SJSA1 (cell line): ENCODE results near the gene ASXL3. TPM values are rescaled to one million over a fixed set of nuclear protein-coding genes. Genes with fewer than 3 reads are reported as not detected.

Experiments used
- DNase-seq, 2 experiments: peaks; one replicate each; pipeline ENCODE4 v3.0.0-alpha.2; 2015 to 2020; ENCODE audit warnings: low spot score in 2 of 2, low read depth in 1 of 2
- H3K27ac ChIP-seq: fragments of 250-450 bp; sonication (Bioruptor Pico); 2 replicates; pipeline ENCODE4 v1.5.1; 2020; ENCODE audit warnings: mild to moderate bottlenecking, moderate library complexity
- H3K27me3 ChIP-seq: fragments of 250-450 bp; sonication (Bioruptor Pico); replicated peaks from 2 replicates; pipeline ENCODE4 v1.5.1; 2020; ENCODE audit warnings: mild to moderate bottlenecking, moderate library complexity
- H3K36me3 ChIP-seq: fragments of 250-450 bp; sonication (Bioruptor Pico); 2 replicates; pipeline ENCODE4 v1.5.1; 2020; ENCODE audit warnings: mild to moderate bottlenecking
- H3K4me1 ChIP-seq: fragments of 250-450 bp; sonication (Bioruptor Pico); replicated peaks from 2 replicates; pipeline ENCODE4 v1.6.1; 2021; ENCODE audit warnings: mild to moderate bottlenecking
- H3K4me3 ChIP-seq: fragments of 250-450 bp; sonication (Bioruptor Pico); 2 replicates; pipeline ENCODE4 v1.5.1; 2020; ENCODE audit warnings: mild to moderate bottlenecking
- H3K9me3 ChIP-seq: fragments of 250-450 bp; sonication (Bioruptor Pico); replicated peaks from 2 replicates; pipeline ENCODE4 v1.5.1; 2020; ENCODE audit warnings: mild to moderate bottlenecking
- total RNA-seq: library from RNA; depleted of rRNA; stranded (reverse); fragments of >200 nt; shearing (Covaris generic); gene quantifications from 2 replicates; pipeline ENCODE4 v1.2.3, GENCODE V29; 2014

The ASXL3 gene
- total RNA-seq, 1 experiment from 2014 or later: not detected

DNA sequence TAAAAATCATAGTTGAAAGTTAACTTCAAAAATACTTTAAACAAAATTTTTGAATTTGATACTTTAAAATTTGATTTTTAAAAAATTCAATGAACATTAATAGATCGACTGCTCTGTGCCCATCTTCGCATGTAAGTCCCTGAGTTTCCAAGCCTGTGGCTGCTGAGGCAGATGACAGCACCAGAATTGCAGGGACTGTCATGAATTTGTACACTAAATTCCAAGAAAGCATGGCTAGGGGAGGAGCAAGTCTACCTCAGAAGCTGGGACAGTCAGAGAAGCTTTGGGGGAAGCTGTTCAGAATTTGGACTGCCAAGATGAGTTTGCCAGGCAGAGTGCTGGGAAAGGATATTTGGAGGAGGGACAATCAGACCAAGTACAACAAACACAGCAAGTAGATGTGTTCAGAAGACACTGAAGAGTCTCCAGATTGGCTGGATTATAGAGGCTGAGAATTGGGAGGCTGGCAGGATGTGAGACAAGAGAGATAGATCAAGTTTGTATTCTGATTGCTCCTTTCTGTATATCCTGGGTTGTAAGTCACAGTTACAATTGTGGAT is 79.0 kb downstream of the ASXL3 start:
- Histone ChIP-seq H3K27me3 (no peaks in the 10 kb centered on the region), H3K4me1 (no peaks in the 10 kb centered on the region), H3K4me3 (no peak overlapping the region), H3K27ac (no peak overlapping the region), H3K36me3 (no peaks in the 10 kb centered on the region), H3K9me3 (no peaks in the 10 kb centered on the region)
- DNase-seq: no peak

DNA sequence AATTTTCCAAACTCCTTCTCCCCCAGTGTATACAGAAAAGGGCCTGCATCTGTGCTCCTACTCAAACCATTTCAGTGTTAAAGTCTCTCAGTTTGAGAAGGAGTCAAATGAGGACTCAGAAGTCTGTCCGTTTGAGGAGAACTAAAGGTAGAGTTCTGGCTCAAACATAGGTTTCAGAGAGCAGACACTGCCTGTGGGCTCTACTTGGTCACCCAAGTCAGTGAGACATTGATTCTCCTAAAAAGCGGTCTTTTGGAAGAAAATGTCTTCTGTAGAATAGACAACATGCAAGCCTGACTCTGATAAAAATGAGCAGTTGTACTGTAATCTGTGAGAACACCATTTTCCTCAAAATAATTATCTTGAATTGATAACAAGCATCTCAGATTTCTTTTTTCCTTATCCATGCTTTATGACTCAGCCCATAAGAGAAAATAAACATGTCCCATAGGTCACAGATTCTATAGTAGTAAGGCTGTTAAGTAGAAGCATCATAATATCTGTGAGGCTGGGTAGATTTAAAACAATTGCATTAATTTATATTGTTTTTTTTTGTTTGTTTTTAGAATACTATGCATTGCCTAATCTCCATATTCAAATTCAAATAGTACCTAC is 82.8 kb downstream of the ASXL3 start:
- Histone ChIP-seq H3K4me1 (no peaks in the 10 kb centered on the region), H3K4me3 (no peak overlapping the region), H3K27ac (no peak overlapping the region), H3K9me3 (no peaks in the 10 kb centered on the region), H3K36me3 (no peaks in the 10 kb centered on the region), H3K27me3 (no peaks in the 10 kb centered on the region)
- DNase-seq: no peak

DNA sequence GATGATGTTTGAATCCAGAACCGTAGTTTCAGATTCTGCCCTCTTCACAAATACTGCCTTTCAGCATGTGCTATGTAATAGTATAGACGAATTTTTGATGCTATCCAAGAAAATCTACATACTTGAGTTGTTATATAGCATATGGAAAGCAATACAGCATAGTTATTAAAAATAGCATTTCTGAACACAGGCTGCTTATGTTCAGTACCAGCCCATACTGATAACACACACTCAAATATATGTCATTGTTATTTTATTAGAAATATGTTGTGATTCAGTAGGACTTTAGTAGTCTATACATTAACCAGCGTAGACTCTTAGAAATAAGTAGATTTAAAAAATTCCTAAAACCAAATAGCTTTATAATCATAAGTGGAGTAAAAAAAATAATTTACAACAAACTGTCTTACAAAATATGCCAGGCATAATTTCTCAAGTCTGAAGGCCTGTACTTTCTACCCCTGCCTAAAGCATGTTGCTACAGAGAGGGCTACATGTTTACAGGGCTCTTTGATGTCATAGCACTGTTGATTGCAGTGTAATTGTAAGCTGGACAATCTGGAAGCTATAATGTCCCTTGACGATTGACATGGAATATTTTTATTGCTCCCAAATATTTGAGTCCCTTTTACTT is 86.3 kb downstream of the ASXL3 start:
- H3K27me3 ChIP-seq: no peaks in the 10 kb centered on the region
- H3K9me3 ChIP-seq: no peaks in the 10 kb centered on the region
- no peaks in the 10 kb centered on the region for H3K4me1 ChIP-seq
- no peaks in the 10 kb centered on the region for H3K36me3 ChIP-seq
- DNase-seq: no peak
- H3K27ac ChIP-seq: no peak overlapping the region
- no peak overlapping the region for H3K4me3 ChIP-seq

DNA sequence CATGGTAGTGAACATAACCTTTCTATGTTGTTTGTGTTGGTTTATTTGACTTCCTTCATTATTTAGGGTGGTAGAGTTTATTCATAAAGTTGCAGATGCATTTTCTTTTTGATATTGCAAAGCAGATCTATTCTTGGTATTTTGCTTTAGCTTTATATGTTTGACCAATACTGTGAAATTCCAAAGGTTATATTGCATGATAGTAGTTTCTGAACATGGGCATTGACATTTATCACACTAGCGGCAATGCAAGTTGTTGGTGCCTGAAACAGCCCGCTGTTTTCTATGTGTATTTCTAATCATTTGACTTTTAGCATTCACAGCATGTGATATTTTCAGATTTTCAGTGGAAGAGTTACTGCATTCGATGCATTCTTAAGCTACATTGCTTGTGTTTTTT is 87.2 kb downstream of the ASXL3 start:
- Histone ChIP-seq H3K4me1 (no peaks in the 10 kb centered on the region), H3K4me3 (no peak overlapping the region), H3K27me3 (no peaks in the 10 kb centered on the region), H3K36me3 (no peaks in the 10 kb centered on the region), H3K9me3 (no peaks in the 10 kb centered on the region), H3K27ac (no peak overlapping the region)
- no peak for DNase-seq

DNA sequence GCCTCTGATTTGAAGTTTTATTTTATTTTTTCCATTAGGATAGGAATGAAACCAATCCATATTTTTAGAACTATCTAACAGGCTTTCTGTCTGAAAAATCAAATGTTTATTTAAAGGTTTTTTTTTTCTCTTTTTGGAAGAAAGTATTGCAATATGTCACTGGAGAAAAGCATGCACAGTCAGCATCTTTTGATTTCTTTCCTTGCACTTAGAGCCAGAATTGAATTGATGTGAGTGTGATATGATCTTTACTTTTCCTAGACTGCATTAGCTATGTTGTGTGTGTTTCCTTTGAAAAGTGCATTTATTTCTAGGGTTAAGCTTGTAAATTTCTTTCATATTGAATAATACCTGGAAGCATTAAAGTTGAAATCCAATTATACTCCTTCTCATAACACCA is 87.6 kb downstream of the ASXL3 start:
- no peaks in the 10 kb centered on the region for H3K9me3 ChIP-seq
- no peak overlapping the region for H3K27ac ChIP-seq
- no peaks in the 10 kb centered on the region for H3K27me3 ChIP-seq
- H3K4me3 ChIP-seq: no peak overlapping the region
- H3K36me3 ChIP-seq: no peaks in the 10 kb centered on the region
- DNase-seq: no peak
- H3K4me1 ChIP-seq: no peaks in the 10 kb centered on the region

DNA sequence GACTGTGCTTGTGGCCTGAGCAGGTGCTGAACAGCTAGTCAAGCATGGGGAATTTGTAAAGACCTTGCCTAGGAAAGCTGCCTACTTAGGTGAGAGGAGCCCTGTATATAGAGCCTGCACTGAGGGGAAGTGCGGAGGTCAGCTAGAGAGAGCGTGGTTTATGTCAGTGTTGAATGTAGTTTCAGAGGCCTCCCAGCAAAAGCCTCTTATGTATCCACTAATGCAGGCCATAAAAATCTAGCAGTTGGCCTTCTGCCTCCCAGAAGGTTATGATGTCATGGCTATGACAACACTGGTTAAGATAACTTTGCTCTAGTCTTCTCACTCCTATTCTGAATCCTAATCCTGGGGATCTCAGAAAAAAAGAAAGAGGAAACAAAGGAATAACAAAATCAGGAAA is 88.9 kb downstream of the ASXL3 start:
- Histone ChIP-seq H3K27me3 (no peaks in the 10 kb centered on the region), H3K27ac (no peak overlapping the region), H3K4me1 (no peaks in the 10 kb centered on the region), H3K4me3 (no peak overlapping the region), H3K9me3 (no peaks in the 10 kb centered on the region), H3K36me3 (no peaks in the 10 kb centered on the region)
- no peak for DNase-seq

DNA sequence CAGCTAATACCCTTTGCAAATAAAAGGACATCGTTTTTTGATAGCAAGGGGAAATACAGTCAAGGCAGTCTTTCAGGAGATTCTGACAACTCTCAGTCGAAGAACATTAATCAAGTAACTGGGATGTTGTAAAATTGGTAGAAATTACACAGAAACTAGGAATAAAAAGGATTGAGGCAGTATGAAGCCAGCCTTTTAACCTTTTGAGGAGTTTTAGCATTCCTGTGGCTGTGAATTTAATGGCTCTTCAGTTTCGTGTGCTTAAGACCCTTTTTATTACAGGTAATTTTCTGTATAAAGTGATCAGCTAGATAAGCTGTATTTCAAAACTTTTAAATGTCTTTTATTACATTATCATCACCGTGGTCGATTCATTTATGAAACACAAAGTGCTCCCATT is 91.6 kb downstream of the ASXL3 start:
- no peak for DNase-seq
- H3K4me3 ChIP-seq: no peak overlapping the region
- H3K27ac ChIP-seq: no peak overlapping the region

DNA sequence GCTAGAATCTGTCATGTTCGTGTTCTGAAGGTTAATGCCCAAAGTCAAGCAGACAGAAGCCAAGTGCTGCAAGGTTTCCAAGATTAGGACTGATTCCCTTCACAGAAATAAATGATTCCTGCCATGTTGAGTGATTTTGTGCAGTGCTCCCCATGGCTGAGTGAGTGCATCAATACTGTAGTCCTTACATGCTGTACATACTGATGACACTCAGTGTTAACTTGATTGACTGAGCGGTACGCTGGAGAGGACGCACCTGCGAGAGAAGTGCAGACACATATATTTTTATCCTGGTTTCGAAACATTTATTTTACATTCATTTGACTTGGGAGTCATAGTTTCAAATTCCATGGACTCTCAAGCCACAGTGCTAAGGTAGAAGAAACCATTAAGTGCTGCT is 92.0 kb downstream of the ASXL3 start:
- Histone ChIP-seq H3K27ac (no peak overlapping the region), H3K36me3 (no peaks in the 10 kb centered on the region), H3K4me3 (no peak overlapping the region), H3K4me1 (no peaks in the 10 kb centered on the region), H3K27me3 (no peaks in the 10 kb centered on the region), H3K9me3 (no peaks in the 10 kb centered on the region)
- no peak for DNase-seq

More for the DNA sequence above, 91.6 kb downstream of the ASXL3 start:
- Histone ChIP-seq H3K36me3 (no peaks in the 10 kb centered on the region), H3K4me1 (no peaks in the 10 kb centered on the region), H3K27me3 (no peaks in the 10 kb centered on the region), H3K9me3 (no peaks in the 10 kb centered on the region)

DNA sequence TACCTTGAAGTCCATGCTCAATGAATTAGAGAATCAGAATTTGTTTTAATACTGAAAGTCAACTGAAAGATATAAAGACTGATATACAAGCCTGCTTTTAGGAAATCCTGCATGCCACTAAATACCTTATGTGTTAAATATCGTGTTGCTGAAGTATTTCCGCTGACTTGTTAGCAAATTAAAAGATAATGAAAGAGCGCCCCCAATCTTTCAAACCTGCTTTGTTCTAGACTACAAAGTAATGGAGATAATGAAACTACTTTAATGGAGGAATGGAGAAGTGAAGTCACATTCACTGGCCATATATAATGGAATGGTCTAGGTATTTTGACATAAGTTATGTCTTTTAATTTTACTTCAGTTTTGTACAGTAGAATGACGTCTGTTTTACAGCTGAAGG is 95.7 kb downstream of the ASXL3 start:
- Histone ChIP-seq H3K27ac (no peak overlapping the region), H3K27me3 (no peaks in the 10 kb centered on the region)
- DNase-seq: no peak

DNA sequence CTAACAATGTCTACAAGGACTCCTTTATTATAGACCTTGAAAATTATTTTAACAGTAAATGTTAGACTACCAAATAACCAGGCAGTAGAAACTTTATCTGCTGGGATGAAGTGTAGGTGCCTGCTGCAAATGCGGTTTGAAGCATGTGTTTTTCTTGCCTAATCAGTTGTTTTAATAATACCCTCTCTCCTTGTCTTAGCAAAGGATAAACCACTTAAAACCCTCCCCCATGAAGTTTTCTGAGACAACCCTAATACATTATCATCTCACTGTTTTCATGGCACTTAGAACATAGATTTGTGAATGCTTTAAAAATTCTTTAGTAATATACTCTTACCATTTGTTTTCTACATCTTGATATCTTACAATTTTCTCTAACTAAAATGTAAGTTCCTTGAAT is 98.6 kb downstream of the ASXL3 start:
- Histone ChIP-seq H3K4me1 (no peaks in the 10 kb centered on the region), H3K9me3 (no peaks in the 10 kb centered on the region), H3K27me3 (no peaks in the 10 kb centered on the region), H3K27ac (no peak overlapping the region), H3K4me3 (no peak overlapping the region), H3K36me3 (no peaks in the 10 kb centered on the region)
- no peak for DNase-seq

More for the DNA sequence above, 95.7 kb downstream of the ASXL3 start:
- Histone ChIP-seq H3K36me3 (no peaks in the 10 kb centered on the region), H3K9me3 (no peaks in the 10 kb centered on the region), H3K4me3 (no peak overlapping the region), H3K4me1 (no peaks in the 10 kb centered on the region)

DNA sequence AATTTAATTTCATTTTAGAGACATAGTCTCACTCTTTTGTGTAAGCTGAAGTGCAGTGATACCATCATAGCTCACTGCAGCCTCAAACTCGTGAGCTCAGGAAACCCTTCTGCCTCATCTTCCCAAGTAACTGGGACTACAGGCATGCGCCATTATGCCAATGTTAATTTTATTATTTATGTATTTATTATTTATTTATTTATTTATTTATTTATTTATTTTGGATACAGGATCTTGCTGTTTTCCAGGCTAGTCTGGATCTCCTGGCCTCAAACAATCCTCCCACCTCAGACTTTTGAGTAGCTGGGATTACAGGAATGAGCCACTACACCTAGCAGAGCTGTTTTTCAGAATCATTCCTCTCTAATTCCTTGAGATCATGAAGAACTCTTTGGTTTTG is 99.9 kb downstream of the ASXL3 start:
- Histone ChIP-seq H3K9me3 (no peaks in the 10 kb centered on the region), H3K4me1 (no peaks in the 10 kb centered on the region), H3K36me3 (no peaks in the 10 kb centered on the region), H3K27me3 (no peaks in the 10 kb centered on the region), H3K4me3 (no peak overlapping the region), H3K27ac (no peak overlapping the region)
- no peak for DNase-seq

DNA sequence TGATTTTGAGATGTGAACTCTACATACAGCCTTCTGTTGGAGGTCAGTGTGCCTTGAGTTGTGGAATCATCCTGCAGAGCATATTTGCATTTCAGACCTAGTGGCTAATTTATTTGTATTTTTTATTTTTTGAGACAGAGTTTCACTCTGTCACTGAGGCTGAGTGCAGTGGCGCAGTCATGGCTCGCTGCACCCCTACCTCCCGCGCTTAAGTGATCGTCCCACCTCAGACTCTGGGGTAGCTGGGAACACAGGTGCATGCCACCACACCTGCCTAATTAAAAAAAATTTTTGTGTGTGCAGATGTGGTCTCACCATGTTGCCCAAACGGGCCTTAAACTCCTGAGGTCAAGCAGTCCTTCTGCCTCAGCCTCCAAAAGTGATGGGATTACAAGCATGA is 104.4 kb downstream of the ASXL3 start:
- Histone ChIP-seq H3K36me3 (no peaks in the 10 kb centered on the region), H3K9me3 (no peaks in the 10 kb centered on the region), H3K4me3 (no peak overlapping the region), H3K27ac (no peak overlapping the region), H3K4me1 (no peaks in the 10 kb centered on the region), H3K27me3 (no peaks in the 10 kb centered on the region)
- DNase-seq: no peak

DNA sequence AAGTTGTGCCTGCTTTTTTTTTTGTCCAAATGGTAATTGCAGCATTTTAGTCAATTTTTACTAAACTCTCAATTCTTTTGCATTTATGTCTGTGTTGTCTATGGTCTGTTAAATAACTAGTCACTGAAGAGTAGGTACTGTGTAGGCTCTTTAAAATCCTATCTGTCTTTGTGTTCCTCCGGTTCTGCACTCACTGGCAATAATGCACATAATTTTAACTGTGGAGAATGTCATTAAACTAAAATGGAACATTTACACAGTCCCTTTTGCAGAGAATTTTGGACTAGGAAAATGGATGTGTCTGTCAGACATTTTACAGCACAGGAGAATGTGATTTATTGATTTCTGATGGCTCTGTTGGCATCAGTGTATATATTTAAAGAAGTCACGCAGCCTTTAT is 116.6 kb downstream of the ASXL3 start:
- Histone ChIP-seq H3K4me3 (no peak overlapping the region), H3K36me3 (no peaks in the 10 kb centered on the region), H3K9me3 (no peaks in the 10 kb centered on the region), H3K4me1 (no peaks in the 10 kb centered on the region), H3K27ac (no peak overlapping the region), H3K27me3 (no peaks in the 10 kb centered on the region)
- no peak for DNase-seq

DNA sequence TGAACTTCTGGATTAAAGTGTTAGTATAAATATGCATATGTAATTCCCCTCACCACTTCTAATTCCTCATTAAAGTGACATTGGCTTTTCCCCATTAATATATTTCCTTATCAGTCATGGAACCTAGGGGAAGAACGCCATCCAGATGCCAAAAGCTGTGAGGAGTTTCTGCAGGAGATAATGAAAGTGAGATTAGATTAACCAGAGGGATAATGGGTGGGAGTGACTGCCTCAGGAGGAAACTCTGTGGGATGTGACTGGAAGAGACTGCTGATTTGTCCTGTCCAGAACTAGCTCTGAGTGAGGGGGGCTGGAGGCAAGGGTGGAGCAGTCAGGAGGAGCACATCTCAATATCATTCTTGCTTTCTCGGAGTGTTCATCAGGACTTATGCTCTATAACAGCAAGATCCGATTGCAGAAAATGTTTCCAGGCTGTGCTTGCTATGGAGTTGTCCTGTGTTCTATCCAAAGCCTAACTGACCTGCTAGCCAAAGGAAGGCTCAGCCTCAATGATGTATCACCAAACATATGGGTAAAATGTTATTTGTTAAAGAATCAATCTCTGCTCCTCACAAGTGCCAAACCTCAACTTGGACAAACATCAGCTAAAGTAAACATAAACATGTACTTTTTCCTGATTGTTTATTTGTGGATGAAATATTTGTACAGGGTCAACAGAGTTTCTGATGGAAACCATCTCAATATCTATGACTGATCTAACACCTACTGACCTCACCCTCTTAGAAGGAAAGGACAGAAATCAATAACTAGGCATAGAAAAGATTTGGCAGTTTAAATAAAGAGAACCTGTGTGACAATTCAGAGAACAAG is 118.5 kb downstream of the ASXL3 start:
- no peak overlapping the region for H3K27ac ChIP-seq
- H3K36me3 ChIP-seq: no peaks in the 10 kb centered on the region
- no peak overlapping the region for H3K4me3 ChIP-seq
- H3K9me3 ChIP-seq: no peaks in the 10 kb centered on the region
- H3K4me1 ChIP-seq: no peaks in the 10 kb centered on the region
- DNase-seq: no peak
- no peaks in the 10 kb centered on the region for H3K27me3 ChIP-seq
